Endothelial cell of umbilical vein (primary cell): Measurements from ENCODE around the gene PRKCD.

Experiments
- GATA2 ChIP-seq: IDR thresholded peaks from 2 replicates; pipeline ENCODE4 v1.7.0; 2011; ENCODE audit warnings: low read depth, mild to moderate bottlenecking, moderate library complexity, mixed read lengths, low read length; ENCODE audit not compliant: insufficient read length, insufficient read depth
- JUN ChIP-seq: IDR thresholded peaks from 2 replicates; pipeline ENCODE4 v1.6.1; 2011; ENCODE audit warnings: borderline replicate concordance, low read depth; ENCODE audit not compliant: insufficient read length, insufficient read depth
- POLR2A ChIP-seq: IDR thresholded peaks from 2 replicates; pipeline ENCODE4 v1.6.1; 2012; ENCODE audit warnings: low read depth, mild to moderate bottlenecking, control low read depth, low read length
- POLR2AphosphoS5 ChIP-seq: IDR thresholded peaks from 2 replicates; pipeline ENCODE4 v1.6.1; 2012; ENCODE audit warnings: low read depth, mild to moderate bottlenecking, control low read depth, low read length, moderate library complexity; ENCODE audit not compliant: insufficient read depth
- TF ChIP-seq, protein P1 (sequence below), 2 donors: IDR thresholded peaks; 1 replicate in 1 of 2; 2 replicates in 1 of 2; pipeline ENCODE4 v1.5.1; 2011; ENCODE audit warnings: low read length in 2 of 2, mild to moderate bottlenecking in 2 of 2, moderate library complexity in 2 of 2, control low read depth in 1 of 2, inconsistent platforms in 1 of 2, low read depth in 1 of 2; ENCODE audit not compliant: insufficient read depth in 1 of 2; ENCODE audit errors: extremely low read depth in 1 of 2
- TF ChIP-seq, protein P2 (sequence below): IDR thresholded peaks from 2 replicates; pipeline ENCODE4 v1.6.1; 2011; ENCODE audit not compliant: insufficient read depth, insufficient read length

DNA sequence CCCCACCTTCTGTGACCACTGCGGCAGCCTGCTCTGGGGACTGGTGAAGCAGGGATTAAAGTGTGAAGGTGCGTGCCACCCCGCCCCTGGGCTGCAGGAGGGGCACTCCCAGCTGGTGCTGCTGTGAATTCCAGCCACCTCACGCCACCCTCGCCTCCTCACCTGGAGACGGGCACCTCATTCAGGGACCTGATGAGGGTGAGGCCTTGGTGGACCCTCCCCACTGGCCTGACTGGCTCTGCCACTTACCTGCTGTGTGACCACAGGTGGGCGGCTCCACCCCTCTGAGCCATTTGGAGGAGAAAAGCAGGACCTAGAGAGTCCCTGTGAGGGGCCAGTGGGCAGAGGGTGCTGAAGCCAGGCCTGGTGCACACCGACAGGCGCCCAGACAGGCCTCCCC is 22.5 kb downstream of the PRKCD start:
- TF ChIP-seq, protein P1, sequence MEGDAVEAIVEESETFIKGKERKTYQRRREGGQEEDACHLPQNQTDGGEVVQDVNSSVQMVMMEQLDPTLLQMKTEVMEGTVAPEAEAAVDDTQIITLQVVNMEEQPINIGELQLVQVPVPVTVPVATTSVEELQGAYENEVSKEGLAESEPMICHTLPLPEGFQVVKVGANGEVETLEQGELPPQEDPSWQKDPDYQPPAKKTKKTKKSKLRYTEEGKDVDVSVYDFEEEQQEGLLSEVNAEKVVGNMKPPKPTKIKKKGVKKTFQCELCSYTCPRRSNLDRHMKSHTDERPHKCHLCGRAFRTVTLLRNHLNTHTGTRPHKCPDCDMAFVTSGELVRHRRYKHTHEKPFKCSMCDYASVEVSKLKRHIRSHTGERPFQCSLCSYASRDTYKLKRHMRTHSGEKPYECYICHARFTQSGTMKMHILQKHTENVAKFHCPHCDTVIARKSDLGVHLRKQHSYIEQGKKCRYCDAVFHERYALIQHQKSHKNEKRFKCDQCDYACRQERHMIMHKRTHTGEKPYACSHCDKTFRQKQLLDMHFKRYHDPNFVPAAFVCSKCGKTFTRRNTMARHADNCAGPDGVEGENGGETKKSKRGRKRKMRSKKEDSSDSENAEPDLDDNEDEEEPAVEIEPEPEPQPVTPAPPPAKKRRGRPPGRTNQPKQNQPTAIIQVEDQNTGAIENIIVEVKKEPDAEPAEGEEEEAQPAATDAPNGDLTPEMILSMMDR (IDR thresholded peaks at IDR 0.05; ENCODE audit: extremely low read depth in 1 of 2, insufficient read depth in 1 of 2, low read depth in 1 of 2, low read length in 2 of 2): no peak
- TF ChIP-seq POLR2A: no peak
- no peak for TF ChIP-seq POLR2AphosphoS5
- TF ChIP-seq, protein P2, sequence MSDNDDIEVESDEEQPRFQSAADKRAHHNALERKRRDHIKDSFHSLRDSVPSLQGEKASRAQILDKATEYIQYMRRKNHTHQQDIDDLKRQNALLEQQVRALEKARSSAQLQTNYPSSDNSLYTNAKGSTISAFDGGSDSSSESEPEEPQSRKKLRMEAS: no peak
- TF ChIP-seq GATA2: no peak
- TF ChIP-seq JUN: no peak
